ENCODE results near the gene PUSL1.

The PUSL1 gene

GRCh38 chr1:1338278-1338677 lies 29.9 kb downstream of the PUSL1 start:
- TF ChIP-seq CTCF (IDR thresholded peaks at IDR 0.05; ENCODE audit: low read depth, low read length, missing control alignments): no peak
- in situ Hi-C loops (cut with HindIII; ENCODE audit: low pct_ligation_motif_present, low sequenced_read_pairs): no loop called here
- H3K4me3 ChIP-seq (ENCODE audit: low read depth, low read length): no peak overlapping the region

GRCh38 chr1:1340185-1340584 lies 31.8 kb downstream of the PUSL1 start:
- Histone ChIP-seq H3K27ac (no peak overlapping the region), H3K4me3 (ENCODE audit: low read depth, low read length) (no peak overlapping the region), H3K36me3 (replicated peaks) (peaks cover 39% of the 10 kb centered on the region), H3K27me3 (replicated peaks) (no peaks in the 10 kb centered on the region)
- no peak for DNase-seq
- TF ChIP-seq CTCF (IDR thresholded peaks at IDR 0.05; ENCODE audit: low read depth, low read length, missing control alignments): no peak
- in situ Hi-C loops (cut with HindIII; ENCODE audit: low pct_ligation_motif_present, low sequenced_read_pairs): no loop called here

More at GRCh38 chr1:1338278-1338677, 29.9 kb downstream of the PUSL1 start:
- peaks cover 39% of the 10 kb centered on the region for H3K36me3 ChIP-seq (replicated peaks)
- no peaks in the 10 kb centered on the region for H3K27me3 ChIP-seq (replicated peaks)
- DNase-seq: no peak
- no peak overlapping the region for H3K27ac ChIP-seq

DNA sequence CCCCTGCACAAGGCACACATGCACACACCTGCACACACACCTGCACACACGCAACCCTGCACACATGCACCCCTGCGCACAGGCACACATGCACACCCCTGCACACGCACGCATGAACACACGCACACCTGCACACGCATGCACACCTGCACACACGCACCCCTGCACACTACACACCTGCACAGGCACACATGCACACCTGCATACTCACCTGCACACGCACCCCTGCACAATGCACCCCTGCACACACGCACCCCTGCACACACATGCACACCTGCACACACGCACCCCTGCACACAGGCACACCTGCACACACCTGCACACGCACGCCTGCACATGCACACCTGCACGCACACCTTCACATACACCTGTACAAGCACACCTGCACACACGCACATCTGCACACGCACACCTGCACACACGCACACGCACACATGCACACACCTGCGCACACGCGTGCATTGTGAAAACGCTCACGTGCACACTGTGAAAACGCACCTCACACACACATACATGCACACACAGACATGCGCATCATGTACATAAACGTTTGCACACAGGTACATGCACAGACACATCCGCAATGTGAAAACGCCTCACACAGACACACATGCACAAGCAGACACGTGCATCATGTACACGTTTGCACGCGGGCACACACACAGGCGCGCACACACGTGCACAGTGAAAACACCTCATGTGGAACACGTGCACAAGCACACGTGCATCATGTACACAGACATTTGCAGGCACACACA lies 32.6 kb downstream of the PUSL1 start:
- TF ChIP-seq CTCF (IDR thresholded peaks at IDR 0.05; ENCODE audit: low read depth, low read length, missing control alignments): no peak
- in situ Hi-C loops (cut with HindIII; ENCODE audit: low pct_ligation_motif_present, low sequenced_read_pairs): no loop called here
- Histone ChIP-seq H3K4me3 (ENCODE audit: low read depth, low read length) (no peak overlapping the region), H3K36me3 (replicated peaks) (peaks cover 32% of the 10 kb centered on the region), H3K27me3 (replicated peaks) (no peaks in the 10 kb centered on the region), H3K27ac (no peak overlapping the region)
- no peak for DNase-seq

DNA sequence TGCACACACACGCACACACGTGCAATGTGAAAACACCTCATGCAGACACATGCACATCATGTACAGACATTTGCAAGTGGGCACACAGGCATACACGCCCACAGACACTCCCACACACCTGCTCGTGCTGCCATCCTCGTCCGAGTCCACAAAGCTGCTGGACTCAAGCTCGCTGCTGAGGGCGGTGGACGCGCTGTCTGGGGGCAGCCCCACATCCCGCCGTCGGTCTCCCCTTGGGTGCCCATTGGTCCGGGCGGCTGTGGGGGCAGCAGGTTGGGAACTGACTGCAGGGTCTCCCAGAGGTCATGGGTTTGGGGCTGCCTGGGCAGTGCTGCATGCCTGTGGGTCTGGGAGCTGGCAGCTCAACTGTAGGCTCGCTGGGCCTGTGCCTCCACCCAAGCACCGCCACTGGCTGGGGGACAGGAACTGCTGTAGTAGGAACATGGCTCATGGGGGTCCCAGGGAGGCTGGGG lies 33.2 kb downstream of the PUSL1 start:
- in situ Hi-C loops (cut with HindIII; ENCODE audit: low pct_ligation_motif_present, low sequenced_read_pairs): no loop called here
- H3K27me3 ChIP-seq (replicated peaks): no peaks in the 10 kb centered on the region
- peaks cover 29% of the 10 kb centered on the region for H3K36me3 ChIP-seq (replicated peaks)
- no peak for TF ChIP-seq CTCF (IDR thresholded peaks at IDR 0.05; ENCODE audit: low read depth, low read length, missing control alignments)
- no peak for DNase-seq
- H3K27ac ChIP-seq: no peak overlapping the region
- H3K4me3 ChIP-seq (ENCODE audit: low read depth, low read length): no peak overlapping the region

- no peak for DNase-seq
- peaks cover 29% of the 10 kb centered on the region for H3K36me3 ChIP-seq (replicated peaks)
- H3K4me3 ChIP-seq (ENCODE audit: low read depth, low read length): no peak overlapping the region
- no peak for TF ChIP-seq CTCF (IDR thresholded peaks at IDR 0.05; ENCODE audit: low read depth, low read length, missing control alignments)
- H3K27ac ChIP-seq: no peak overlapping the region
- no peaks in the 10 kb centered on the region for H3K27me3 ChIP-seq (replicated peaks)
- in situ Hi-C loops (cut with HindIII; ENCODE audit: low pct_ligation_motif_present, low sequenced_read_pairs): no loop called here
These were observed 33.7 kb downstream of the PUSL1 start for GRCh38 chr1:1342061-1342562.

All from brain microvascular endothelial cell (primary cell).